GM21737 (cell line): ENCODE measurements around the gene SP5.
"Not testable (repeated sequence)": the region's sequence is repeated elsewhere in the genome, so short reads cannot be mapped to it uniquely, and the experiment has no call there.

Experiments
- ATAC-seq: cut with Tn5 transposase; IDR thresholded peaks from one replicate; pipeline ENCODE4 v1.9.1; 2021; ENCODE audit warnings: mild to moderate bottlenecking, moderate library complexity; ENCODE audit not compliant: unreplicated experiment

The SP5 gene

GRCh38 chr2:170710609-170710979 lies 4.5 kb upstream of the SP5 start:
- no peak for ATAC-seq

GRCh38 chr2:170711196-170711773 lies 3.9 kb upstream of the SP5 start:
- no peak for ATAC-seq

- ATAC-seq = no peak
Measured at GRCh38 chr2:170711774-170712652, 3.1 kb upstream of the SP5 start.

- no peak for ATAC-seq
Measured at GRCh38 chr2:170712653-170713542, 2.2 kb upstream of the SP5 start.

GRCh38 chr2:170713543-170714380 lies 1.4 kb upstream of the SP5 start:
- ATAC-seq = no peak

- ATAC-seq = no peak
Measured at GRCh38 chr2:170714381-170715061, 616 bp upstream of the SP5 start.

GRCh38 chr2:170715932-170716777 lies 1.0 kb downstream of the SP5 start:
- no peak for ATAC-seq

GRCh38 chr2:170716851-170717598 lies 1.9 kb downstream of the SP5 start:
- ATAC-seq = no peak

- ATAC-seq = no peak
Measured at GRCh38 chr2:170717599-170717963, 2.4 kb downstream of the SP5 start.

GRCh38 chr2:170717991-170718589 lies 3.0 kb downstream of the SP5 start:
- ATAC-seq = no peak

GRCh38 chr2:170719810-170720209 lies 4.7 kb downstream of the SP5 start:
- ATAC-seq = no peak

GRCh38 chr2:170721678-170722077 lies 6.5 kb downstream of the SP5 start:
- ATAC-seq = no peak

GRCh38 chr2:170722301-170722700 lies 7.2 kb downstream of the SP5 start:
- ATAC-seq = no peak

- ATAC-seq = no peak
Measured at GRCh38 chr2:170723446-170723958, 8.4 kb downstream of the SP5 start.

GRCh38 chr2:170733798-170734600 lies 18.9 kb downstream of the SP5 start:
- ATAC-seq = no peak

- ATAC-seq = not testable (repeated sequence)
Measured at GRCh38 chr2:170734601-170735000, 19.5 kb downstream of the SP5 start.

GRCh38 chr2:170736628-170737027 lies 21.5 kb downstream of the SP5 start:
- ATAC-seq = no peak
